HEK293 (cell line): ENCODE results near the gene GIMAP1.

ENCODE experiments used
- CTCF ChIA-PET: fragments of 350-600 bp; formaldehyde crosslinking; extraction: SDS; loops from one replicate; lab custom pipeline; 2021; ENCODE audit warnings: antibody characterized with exemption; lab: Yijun Ruan, JAX
- POLR2A ChIA-PET: fragments of 300-600 bp; formaldehyde crosslinking; extraction: SDS; loops from one replicate; lab custom pipeline; 2020; ENCODE audit warnings: antibody characterized with exemption, inconsistent platforms; lab: Yijun Ruan, JAX
- H3K27ac ChIP-seq: fragments of 200-500 bp; sonication (Bioruptor generic); 2 replicates; pipeline ENCODE4 v1.5.1; 2014; ENCODE audit warnings: low read depth, low read length, control low read depth, inconsistent platforms; ENCODE audit errors: extremely low read depth
- H3K36me3 ChIP-seq, 2 experiments: fragments of 200-500 bp in 1 of 2; sonication (Bioruptor generic) in 1 of 2; 1 replicate in 1 of 2; 2 replicates in 1 of 2; pipeline ENCODE4 v1.5.1; 2014 to 2017; ENCODE audit warnings: inconsistent platforms in 2 of 2, low read length in 2 of 2; ENCODE audit not compliant: control insufficient read depth in 2 of 2, insufficient read depth in 1 of 2
- H3K4me1 ChIP-seq: fragments of 200-500 bp; sonication (Bioruptor generic); 2 replicates; pipeline ENCODE4 v1.5.1; 2014; ENCODE audit warnings: mild to moderate bottlenecking, low read length, inconsistent platforms; ENCODE audit not compliant: control insufficient read depth, insufficient read depth
- H3K4me3 ChIP-seq: 2 replicates; pipeline ENCODE4 v1.5.1; 2011; ENCODE audit warnings: low read depth, mild to moderate bottlenecking, control low read depth, low read length, moderate library complexity
- H3K9me3 ChIP-seq: fragments of 200-500 bp; sonication (Bioruptor generic); 2 replicates; pipeline ENCODE4 v1.5.1; 2014; ENCODE audit warnings: low read depth, low read length, inconsistent platforms; ENCODE audit not compliant: control insufficient read depth, insufficient read depth
- GLI4 ChIP-seq: fragments of 450-650 bp; formaldehyde crosslinking; IDR thresholded peaks from 2 replicates; pipeline ENCODE4 v1.5.1; 2016; ENCODE audit warnings: missing biosample characterization, missing genetic modification characterization
- GLIS1 ChIP-seq: fragments of 450-650 bp; formaldehyde crosslinking; IDR thresholded peaks from 2 replicates; pipeline ENCODE4 v1.5.1; 2016; ENCODE audit warnings: missing biosample characterization, missing genetic modification characterization
- KLF7 ChIP-seq: fragments of 450-650 bp; formaldehyde crosslinking; IDR thresholded peaks from 2 replicates; pipeline ENCODE4 v1.5.1; 2016; ENCODE audit warnings: missing biosample characterization, missing genetic modification characterization, borderline replicate concordance
- KLF8 ChIP-seq: fragments of 450-650 bp; formaldehyde crosslinking; IDR thresholded peaks from 2 replicates; pipeline ENCODE4 v1.5.1; 2016; ENCODE audit warnings: missing biosample characterization, missing genetic modification characterization
- MZF1 ChIP-seq: fragments of 450-650 bp; formaldehyde crosslinking; IDR thresholded peaks from 2 replicates; pipeline ENCODE4 v1.5.1; 2017; ENCODE audit warnings: missing biosample characterization, missing genetic modification characterization, borderline replicate concordance
- PBX3 ChIP-seq: sonication (generic); formaldehyde crosslinking; IDR thresholded peaks from 2 replicates; pipeline ENCODE4 v1.8.1; 2022; ENCODE audit warnings: mild to moderate bottlenecking, moderate library complexity, missing genetic modification reagents
- SCRT1 ChIP-seq: fragments of 450-650 bp; formaldehyde crosslinking; IDR thresholded peaks from 2 replicates; pipeline ENCODE4 v1.5.1; 2016; ENCODE audit warnings: missing biosample characterization, missing genetic modification characterization, borderline replicate concordance
- ZBTB11 ChIP-seq: fragments of 450-650 bp; formaldehyde crosslinking; conservative IDR thresholded peaks from 2 replicates; pipeline ENCODE4 v1.5.1; 2016; ENCODE audit warnings: low read depth, missing biosample characterization, missing genetic modification characterization
- ZNF155 ChIP-seq: fragments of 450-650 bp; formaldehyde crosslinking; IDR thresholded peaks from 2 replicates; pipeline ENCODE4 v1.5.1; 2016; ENCODE audit warnings: missing biosample characterization, missing genetic modification characterization
- ZNF274 ChIP-seq, 2 experiments: fragments of 200-500 bp in 1 of 2; fragments of 450-650 bp in 1 of 2; sonication (Bioruptor generic) in 1 of 2; formaldehyde crosslinking in 1 of 2; IDR thresholded peaks; 2 replicates each; pipeline versions ENCODE4 v1.5.1 to v1.6.1; 2014 to 2016; ENCODE audit warnings: borderline replicate concordance in 1 of 2, inconsistent platforms in 1 of 2, low read length in 1 of 2, missing biosample characterization in 1 of 2, missing genetic modification characterization in 1 of 2
- ZNF449 ChIP-seq: fragments of 450-650 bp; formaldehyde crosslinking; IDR thresholded peaks from 2 replicates; pipeline ENCODE4 v1.5.1; 2017; ENCODE audit warnings: missing biosample characterization, mild to moderate bottlenecking, missing genetic modification characterization, moderate library complexity
- ZNF473 ChIP-seq: fragments of 450-650 bp; formaldehyde crosslinking; IDR thresholded peaks from 2 replicates; pipeline ENCODE4 v1.5.1; 2017; ENCODE audit warnings: missing biosample characterization, missing genetic modification characterization
- ZNF571 ChIP-seq: fragments of 450-650 bp; formaldehyde crosslinking; IDR thresholded peaks from 2 replicates; pipeline ENCODE4 v1.5.0; 2017; ENCODE audit warnings: missing biosample characterization, missing genetic modification characterization
- ZNF677 ChIP-seq: fragments of 450-650 bp; IDR thresholded peaks from 2 replicates; pipeline ENCODE4 v1.5.0; 2018; ENCODE audit warnings: missing biosample characterization, mild to moderate bottlenecking, missing genetic modification characterization, moderate library complexity
- ZNF704 ChIP-seq: fragments of 450-650 bp; formaldehyde crosslinking; IDR thresholded peaks from 2 replicates; pipeline ENCODE4 v1.5.1; 2016; ENCODE audit warnings: missing biosample characterization, missing genetic modification characterization
- ZNF776 ChIP-seq: fragments of 450-650 bp; formaldehyde crosslinking; IDR thresholded peaks from 2 replicates; pipeline ENCODE4 v1.5.0; 2017; ENCODE audit warnings: missing biosample characterization, missing genetic modification characterization, borderline replicate concordance
- ZNF837 ChIP-seq: fragments of 450-650 bp; formaldehyde crosslinking; IDR thresholded peaks from 2 replicates; pipeline ENCODE4 v1.5.1; 2016; ENCODE audit warnings: missing biosample characterization, missing genetic modification characterization
- ZSCAN16 ChIP-seq: fragments of 450-650 bp; formaldehyde crosslinking; IDR thresholded peaks from 2 replicates; pipeline ENCODE4 v1.5.1; 2016; ENCODE audit warnings: missing biosample characterization, missing genetic modification characterization

GIMAP1 gene

GRCh38 chr7:150746921-150747320, 30.5 kb downstream of the GIMAP1 start:
- H3K36me3 ChIP-seq = no peaks in the 10 kb centered on the region
- POLR2A ChIA-PET = no interaction called here
- no peak overlapping the region for H3K4me3 ChIP-seq
- CTCF ChIA-PET = no interaction called here
- no peaks in the 10 kb centered on the region for H3K4me1 ChIP-seq
- no peak overlapping the region for H3K27ac ChIP-seq
- TF ChIP-seq SCRT1 (tag by site-specific recombination) = no peak
- TF ChIP-seq ZNF155 = no peak
- H3K9me3 ChIP-seq = no peaks in the 10 kb centered on the region

- Histone ChIP-seq H3K36me3 (no peaks in the 10 kb centered on the region), H3K4me3 (no peak overlapping the region), H3K27ac (no peak overlapping the region), H3K4me1 (no peaks in the 10 kb centered on the region), H3K9me3 (no peaks in the 10 kb centered on the region)
- no peak for TF ChIP-seq ZNF776 (tag by site-specific recombination)
- no peak for TF ChIP-seq MZF1 (tag by site-specific recombination)
- no peak for TF ChIP-seq ZBTB11
- no peak for TF ChIP-seq ZSCAN16 (tag by site-specific recombination)
- no peak for TF ChIP-seq ZNF837
- TF ChIP-seq ZNF473 (tag by site-specific recombination) = no peak
- no peak for TF ChIP-seq GLI4 (tag by site-specific recombination)
- TF ChIP-seq ZNF571 (tag by site-specific recombination) = no peak
- POLR2A ChIA-PET = no interaction called here
- CTCF ChIA-PET = interaction anchor here (1.0 kb wide), 2 partner anchors 9 to 238 kb away, joined by 3 read pairs; no protein-coding TSS in a partner anchor
Measured at GRCh38 chr7:150748376-150748775, 32.0 kb downstream of the GIMAP1 start.

GRCh38 chr7:150751702-150752101, 35.3 kb downstream of the GIMAP1 start:
- TF ChIP-seq PBX3 (CRISPR knock-in tag) (no peak), ZNF704 (tag by site-specific recombination) (no peak), GLIS1 (tag by site-specific recombination) (no peak), KLF7 (tag by site-specific recombination) (no peak), ZNF449 (no peak), ZNF677 (tag by site-specific recombination) (no peak), ZNF274 (IDR thresholded peaks at IDR 0.05; ENCODE audit: low read length) (no peak), ZNF274 (tag by site-specific recombination; IDR thresholded peaks at IDR 0.05; ENCODE audit: borderline replicate concordance) (no peak), KLF8 (no peak), GLI4 (tag by site-specific recombination) (no peak)
- ChIA-PET CTCF (no interaction called here), POLR2A (no interaction called here)
- Histone ChIP-seq H3K4me3 (no peak overlapping the region), H3K9me3 (no peaks in the 10 kb centered on the region), H3K27ac (no peak overlapping the region), H3K4me1 (no peaks in the 10 kb centered on the region), H3K36me3 (no peaks in the 10 kb centered on the region)
